ENCODE measurements around the gene SCAMP2.

DNA sequence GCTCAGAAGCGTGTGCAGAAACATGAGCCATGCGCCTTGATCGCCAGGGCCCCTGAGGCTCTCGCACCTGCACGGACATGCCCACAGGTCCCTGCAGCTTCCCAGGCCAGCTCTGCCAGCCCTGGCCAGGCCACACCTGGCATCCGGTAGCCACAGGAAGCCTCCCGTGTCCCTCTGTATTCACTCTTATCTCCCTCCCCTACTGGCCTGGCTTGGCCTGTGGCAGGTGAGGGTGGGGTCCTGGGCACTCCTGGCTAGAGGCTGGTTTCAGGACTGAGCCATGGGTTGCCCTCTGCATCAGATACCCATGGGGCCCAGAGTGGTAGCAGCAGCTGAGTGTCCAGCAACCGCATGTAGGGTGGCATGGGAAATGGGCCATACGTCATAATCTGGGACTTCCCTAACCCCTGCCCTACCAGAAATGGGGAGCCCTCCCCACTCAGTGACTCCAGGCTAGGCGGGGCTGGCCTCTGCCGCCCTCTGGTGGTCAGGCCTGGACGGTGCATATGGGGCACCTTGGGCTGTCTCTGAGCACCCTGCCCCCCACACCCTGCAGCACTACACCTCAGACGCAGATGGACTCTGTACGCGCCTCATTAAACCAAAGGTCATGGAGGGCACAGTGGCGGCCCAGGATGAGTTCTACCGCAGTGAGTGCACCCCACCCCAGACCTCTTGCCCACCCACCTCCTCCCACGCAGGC is 73.2 kb downstream of the SCAMP2 start:
- no peak for TF ChIP-seq EZH2 (IDR thresholded peaks at IDR 0.05; ENCODE audit: borderline replicate concordance, low read depth, low read length, severe bottlenecking)
- TF ChIP-seq, protein P1, sequence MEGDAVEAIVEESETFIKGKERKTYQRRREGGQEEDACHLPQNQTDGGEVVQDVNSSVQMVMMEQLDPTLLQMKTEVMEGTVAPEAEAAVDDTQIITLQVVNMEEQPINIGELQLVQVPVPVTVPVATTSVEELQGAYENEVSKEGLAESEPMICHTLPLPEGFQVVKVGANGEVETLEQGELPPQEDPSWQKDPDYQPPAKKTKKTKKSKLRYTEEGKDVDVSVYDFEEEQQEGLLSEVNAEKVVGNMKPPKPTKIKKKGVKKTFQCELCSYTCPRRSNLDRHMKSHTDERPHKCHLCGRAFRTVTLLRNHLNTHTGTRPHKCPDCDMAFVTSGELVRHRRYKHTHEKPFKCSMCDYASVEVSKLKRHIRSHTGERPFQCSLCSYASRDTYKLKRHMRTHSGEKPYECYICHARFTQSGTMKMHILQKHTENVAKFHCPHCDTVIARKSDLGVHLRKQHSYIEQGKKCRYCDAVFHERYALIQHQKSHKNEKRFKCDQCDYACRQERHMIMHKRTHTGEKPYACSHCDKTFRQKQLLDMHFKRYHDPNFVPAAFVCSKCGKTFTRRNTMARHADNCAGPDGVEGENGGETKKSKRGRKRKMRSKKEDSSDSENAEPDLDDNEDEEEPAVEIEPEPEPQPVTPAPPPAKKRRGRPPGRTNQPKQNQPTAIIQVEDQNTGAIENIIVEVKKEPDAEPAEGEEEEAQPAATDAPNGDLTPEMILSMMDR (IDR thresholded peaks at IDR 0.05; ENCODE audit: borderline replicate concordance, extremely low read depth, low read length, poor library complexity, severe bottlenecking): peak; percentile 94

All from DND-41 (cell line).